Measurements from ENCODE around the gene ITGB5.

DNA sequence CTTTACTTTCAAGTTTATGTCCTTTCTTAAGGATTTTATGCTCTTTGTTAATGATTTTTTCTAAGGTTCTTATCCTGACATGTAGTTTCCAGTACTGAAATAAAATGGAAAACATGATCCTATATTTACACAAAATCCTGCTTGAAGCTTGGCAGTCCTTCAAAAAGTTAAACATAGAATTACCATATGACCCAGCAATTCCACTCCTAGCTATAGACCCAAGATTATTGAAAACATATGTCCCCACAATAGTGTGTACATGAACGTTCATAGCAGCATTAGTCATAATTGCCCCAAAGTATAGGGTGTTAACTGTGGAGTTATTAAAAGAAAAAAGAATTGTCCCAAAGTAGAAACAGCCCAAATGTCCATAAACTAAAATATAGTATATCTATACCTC is 33.2 kb downstream of the ITGB5 start:
- TF ChIP-seq, protein P1, sequence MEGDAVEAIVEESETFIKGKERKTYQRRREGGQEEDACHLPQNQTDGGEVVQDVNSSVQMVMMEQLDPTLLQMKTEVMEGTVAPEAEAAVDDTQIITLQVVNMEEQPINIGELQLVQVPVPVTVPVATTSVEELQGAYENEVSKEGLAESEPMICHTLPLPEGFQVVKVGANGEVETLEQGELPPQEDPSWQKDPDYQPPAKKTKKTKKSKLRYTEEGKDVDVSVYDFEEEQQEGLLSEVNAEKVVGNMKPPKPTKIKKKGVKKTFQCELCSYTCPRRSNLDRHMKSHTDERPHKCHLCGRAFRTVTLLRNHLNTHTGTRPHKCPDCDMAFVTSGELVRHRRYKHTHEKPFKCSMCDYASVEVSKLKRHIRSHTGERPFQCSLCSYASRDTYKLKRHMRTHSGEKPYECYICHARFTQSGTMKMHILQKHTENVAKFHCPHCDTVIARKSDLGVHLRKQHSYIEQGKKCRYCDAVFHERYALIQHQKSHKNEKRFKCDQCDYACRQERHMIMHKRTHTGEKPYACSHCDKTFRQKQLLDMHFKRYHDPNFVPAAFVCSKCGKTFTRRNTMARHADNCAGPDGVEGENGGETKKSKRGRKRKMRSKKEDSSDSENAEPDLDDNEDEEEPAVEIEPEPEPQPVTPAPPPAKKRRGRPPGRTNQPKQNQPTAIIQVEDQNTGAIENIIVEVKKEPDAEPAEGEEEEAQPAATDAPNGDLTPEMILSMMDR (IDR thresholded peaks at IDR 0.05; ENCODE audit: extremely low read depth in 1 of 2, insufficient read depth in 1 of 2, low read depth in 1 of 2, low read length in 2 of 2): no peak
- TF ChIP-seq EZH2 (IDR thresholded peaks at IDR 0.05; ENCODE audit: borderline replicate concordance, low read depth, low read length, severe bottlenecking) (no peak), POLR2AphosphoS5 (IDR thresholded peaks at IDR 0.05; ENCODE audit: insufficient read depth, low read depth, low read length) (no peak), POLR2A (IDR thresholded peaks at IDR 0.05; ENCODE audit: low read depth, low read length) (no peak)

All from endothelial cell of umbilical vein (primary cell).